GM18505 (cell line): ENCODE measurements around the gene PVRIG.
"Not testable (repeated sequence)": the region's sequence is repeated elsewhere in the genome, so short reads cannot be mapped to it uniquely, and the experiment has no call there.

Experiments used
- ATAC-seq: cut with Tn5 transposase; IDR thresholded peaks from one replicate; pipeline ENCODE4 v1.9.1; 2021; ENCODE audit not compliant: unreplicated experiment
- POLR2A ChIP-seq: IDR thresholded peaks from 4 replicates; pipeline ENCODE4 v1.6.1; 2011; ENCODE audit warnings: borderline replicate concordance; ENCODE audit not compliant: insufficient read depth, insufficient read length; ENCODE audit errors: extremely low read depth

PVRIG gene

GRCh38 chr7:100219801-100220585, at the start of gene PVRIG:
TSS of gene PVRIG (plus strand) at chr7:100219949. CDS start at chr7:100219971, 22 bp downstream.
- ATAC-seq = not testable (repeated sequence)

- no peak for ATAC-seq
- no peak for TF ChIP-seq POLR2A
Measured at GRCh38 chr7:100170101-100170897, 49.5 kb upstream of the PVRIG start.

- no peak for TF ChIP-seq POLR2A
- ATAC-seq = no peak
Measured at GRCh38 chr7:100171087-100171681, 48.6 kb upstream of the PVRIG start.

- ATAC-seq = no peak
- no peak for TF ChIP-seq POLR2A
Measured at GRCh38 chr7:100171840-100172239, 47.9 kb upstream of the PVRIG start.

- no peak for TF ChIP-seq POLR2A
- ATAC-seq = no peak
Measured at GRCh38 chr7:100173806-100174495, 45.8 kb upstream of the PVRIG start.

- no peak for ATAC-seq
- no peak for TF ChIP-seq POLR2A
Measured at GRCh38 chr7:100174582-100174981, 45.2 kb upstream of the PVRIG start.

- TF ChIP-seq POLR2A = no peak
- ATAC-seq = no peak
Measured at GRCh38 chr7:100175296-100175935, 44.3 kb upstream of the PVRIG start.

- no peak for TF ChIP-seq POLR2A
- no peak for ATAC-seq
Measured at GRCh38 chr7:100176096-100177044, 43.4 kb upstream of the PVRIG start.

- peak; percentile 80 for ATAC-seq
- TF ChIP-seq POLR2A = peak; percentile 42
Measured at GRCh38 chr7:100177045-100178001, 42.4 kb upstream of the PVRIG start, which contains the start of the genes GPC2 and STAG3. TSS of gene GPC2 (minus strand) at chr7:100177381. CDS start at chr7:100177199, 182 bp downstream. TSS of gene STAG3 (plus strand) at chr7:100177918. CDS start at chr7:100180557, 2,639 bp downstream.

- not testable (repeated sequence) for ATAC-seq
Measured at GRCh38 chr7:100180084-100180483, 39.7 kb upstream of the PVRIG start.

- not testable (repeated sequence) for ATAC-seq
Measured at GRCh38 chr7:100182616-100183015, 37.1 kb upstream of the PVRIG start.

GRCh38 chr7:100183090-100183489, 36.7 kb upstream of the PVRIG start:
- ATAC-seq = not testable (repeated sequence)
